SJCRH30 (cell line): ENCODE data around the gene PRKG1. TPM values are rescaled to one million over a fixed set of nuclear protein-coding genes. Genes with fewer than 3 reads are reported as not detected.
"Not testable (repeated sequence)": the region's sequence is repeated elsewhere in the genome, so short reads cannot be mapped to it uniquely, and the experiment has no call there.

ENCODE experiments used
- DNase-seq, 2 experiments: peaks; one replicate each; pipeline ENCODE4 v3.0.0-alpha.2; 2015 to 2020
- H3K27ac ChIP-seq: fragments of 250-450 bp; sonication (Bioruptor Pico); 2 replicates; pipeline ENCODE4 v1.5.1; 2020; ENCODE audit warnings: mild to moderate bottlenecking, moderate library complexity
- H3K27me3 ChIP-seq: fragments of 250-450 bp; sonication (Bioruptor Pico); 2 replicates; pipeline ENCODE4 v1.5.1; 2020; ENCODE audit warnings: mild to moderate bottlenecking, moderate library complexity
- H3K36me3 ChIP-seq: fragments of 250-450 bp; sonication (Bioruptor Pico); 2 replicates; pipeline ENCODE4 v1.5.1; 2020; ENCODE audit warnings: mild to moderate bottlenecking, moderate library complexity
- H3K4me1 ChIP-seq: fragments of 250-450 bp; sonication (Bioruptor Pico); 2 replicates; pipeline ENCODE4 v1.5.1; 2020; ENCODE audit warnings: mild to moderate bottlenecking, moderate library complexity
- H3K4me3 ChIP-seq: fragments of 250-450 bp; sonication (Bioruptor Pico); 2 replicates; pipeline ENCODE4 v1.5.1; 2020; ENCODE audit warnings: mild to moderate bottlenecking, moderate library complexity
- H3K9me3 ChIP-seq: fragments of 250-450 bp; sonication (Bioruptor Pico); replicated peaks from 2 replicates; pipeline ENCODE4 v1.5.1; 2020; ENCODE audit warnings: mild to moderate bottlenecking, moderate library complexity
- total RNA-seq: library from RNA; depleted of rRNA; stranded (reverse); fragments of >200 nt; shearing (Covaris generic); gene quantifications from 2 replicates; pipeline ENCODE4 v1.2.3, GENCODE V29; 2014

The PRKG1 gene
- total RNA-seq, 1 experiment from 2014 or later, result 3.0 TPM

DNA sequence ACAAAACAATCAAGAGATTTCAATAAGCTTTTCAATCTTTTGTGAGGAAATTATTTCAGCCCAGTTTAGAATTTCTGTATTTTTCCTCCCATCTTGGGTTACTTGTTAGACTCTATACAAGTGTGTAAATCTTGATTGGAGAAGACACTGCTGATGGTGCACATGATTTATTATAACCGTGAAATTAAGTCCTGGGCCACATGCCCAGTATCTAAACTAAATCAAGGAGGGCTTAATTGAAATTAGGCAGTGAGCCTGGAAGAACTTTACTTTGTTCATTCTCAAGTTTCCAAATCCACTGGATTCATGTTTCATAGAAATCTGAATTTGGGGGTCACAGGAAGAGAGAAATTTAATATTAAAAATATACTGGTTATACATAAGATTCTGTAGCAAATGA is 580.6 kb downstream of the PRKG1 start:
- DNase-seq, result peak; percentile 13 to 71
- no peak overlapping the region for H3K4me3 ChIP-seq
- peak overlapping the region; percentile 25 for H3K27ac ChIP-seq
- peaks cover 55% of the 10 kb centered on the region for H3K4me1 ChIP-seq
- no peaks in the 10 kb centered on the region for H3K36me3 ChIP-seq
- no peaks in the 10 kb centered on the region for H3K27me3 ChIP-seq
- H3K9me3 ChIP-seq, result no peaks in the 10 kb centered on the region

DNA sequence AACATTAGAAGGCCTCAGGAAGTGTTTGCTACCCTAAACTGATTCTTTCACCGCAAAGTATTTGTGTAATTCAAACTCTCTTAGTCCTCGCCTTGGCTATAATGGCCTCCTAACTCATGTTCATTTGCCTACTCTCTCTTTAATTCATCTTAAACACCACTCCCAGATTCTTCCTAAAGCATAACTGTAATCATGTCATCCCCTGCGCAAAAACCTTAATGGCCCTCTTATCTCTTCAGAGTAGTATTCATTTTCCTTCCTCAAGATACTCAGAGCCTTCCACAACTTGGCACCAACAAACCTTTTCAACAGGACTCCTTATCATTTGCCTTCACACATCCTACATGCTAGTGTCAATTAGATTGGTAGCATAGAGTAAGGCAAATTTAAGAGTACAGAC is 582.2 kb downstream of the PRKG1 start:
- Histone ChIP-seq H3K4me3 (no peak overlapping the region), H3K9me3 (no peaks in the 10 kb centered on the region), H3K27me3 (no peaks in the 10 kb centered on the region), H3K4me1 (peaks cover 60% of the 10 kb centered on the region), H3K36me3 (no peaks in the 10 kb centered on the region), H3K27ac (no peak overlapping the region)
- no peak for DNase-seq

DNA sequence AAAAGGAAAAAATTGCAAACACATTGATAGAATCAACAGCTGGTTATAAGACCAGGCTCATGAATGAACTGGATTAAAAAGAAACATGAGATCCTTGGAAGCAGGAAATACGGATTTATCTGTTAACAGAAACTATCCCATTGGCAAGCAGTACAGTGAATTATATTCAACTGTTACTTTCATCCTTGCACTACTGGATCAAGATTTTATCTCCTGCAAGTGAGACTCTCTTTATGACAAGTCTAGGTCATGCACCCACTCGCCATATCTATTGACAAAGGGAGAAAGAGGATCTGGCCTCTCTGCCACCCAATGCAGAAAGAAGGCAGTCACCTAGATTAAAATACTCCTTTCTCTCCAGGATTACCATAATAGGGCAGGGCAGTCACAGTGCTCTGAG is 583.7 kb downstream of the PRKG1 start:
- no peaks in the 10 kb centered on the region for H3K27me3 ChIP-seq
- H3K4me3 ChIP-seq, result no peak overlapping the region
- H3K4me1 ChIP-seq, result peaks cover 59% of the 10 kb centered on the region
- peak overlapping the region; percentile 76 for H3K27ac ChIP-seq
- no peaks in the 10 kb centered on the region for H3K36me3 ChIP-seq
- peak; percentile 44 to 79 for DNase-seq
- no peaks in the 10 kb centered on the region for H3K9me3 ChIP-seq

DNA sequence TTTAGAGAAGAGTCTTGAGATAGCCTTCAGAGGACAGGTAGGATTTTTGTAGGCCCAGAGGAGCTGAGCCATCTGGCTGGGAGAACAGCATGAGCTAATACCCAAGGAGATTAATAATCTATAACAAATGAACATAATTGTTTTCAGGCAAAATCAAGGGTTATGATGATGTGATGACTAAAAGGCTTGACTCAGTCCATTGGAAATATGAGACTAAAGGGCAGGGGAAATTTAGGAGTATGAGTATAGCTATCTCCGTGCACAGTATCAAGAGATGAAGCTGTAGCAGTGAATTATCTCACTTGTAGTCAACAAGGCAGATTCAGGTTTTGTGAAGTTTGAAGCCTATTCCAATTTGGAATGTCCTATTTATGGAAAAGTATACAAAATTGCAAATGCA is 585.1 kb downstream of the PRKG1 start:
- Histone ChIP-seq H3K4me3 (no peak overlapping the region), H3K27ac (no peak overlapping the region), H3K9me3 (no peaks in the 10 kb centered on the region), H3K4me1 (peaks cover 54% of the 10 kb centered on the region), H3K36me3 (no peaks in the 10 kb centered on the region), H3K27me3 (no peaks in the 10 kb centered on the region)
- no peak for DNase-seq

DNA sequence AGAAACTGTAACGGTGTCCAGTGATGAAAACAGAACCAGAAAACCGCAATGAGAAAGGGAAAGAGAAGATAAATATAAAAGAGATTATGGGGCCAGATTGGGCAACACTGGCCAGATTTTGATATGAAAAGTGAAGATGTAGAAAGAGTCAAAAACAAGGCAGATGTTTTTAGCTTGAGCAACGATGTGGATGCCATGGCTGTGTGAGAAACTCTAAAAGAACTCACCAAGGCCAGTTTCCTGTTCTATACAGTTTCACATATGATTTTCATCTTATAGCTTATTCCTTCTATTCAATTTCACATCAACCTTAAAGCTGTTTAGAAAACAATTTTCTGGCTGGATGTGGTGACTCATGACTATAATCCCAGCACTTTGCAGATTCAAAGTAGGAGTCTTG is 588.8 kb downstream of the PRKG1 start:
- H3K9me3 ChIP-seq, result no peaks in the 10 kb centered on the region
- no peak overlapping the region for H3K4me3 ChIP-seq
- no peaks in the 10 kb centered on the region for H3K36me3 ChIP-seq
- DNase-seq, result no peak
- H3K27ac ChIP-seq, result no peak overlapping the region
- no peaks in the 10 kb centered on the region for H3K27me3 ChIP-seq
- H3K4me1 ChIP-seq, result peaks cover 26% of the 10 kb centered on the region

DNA sequence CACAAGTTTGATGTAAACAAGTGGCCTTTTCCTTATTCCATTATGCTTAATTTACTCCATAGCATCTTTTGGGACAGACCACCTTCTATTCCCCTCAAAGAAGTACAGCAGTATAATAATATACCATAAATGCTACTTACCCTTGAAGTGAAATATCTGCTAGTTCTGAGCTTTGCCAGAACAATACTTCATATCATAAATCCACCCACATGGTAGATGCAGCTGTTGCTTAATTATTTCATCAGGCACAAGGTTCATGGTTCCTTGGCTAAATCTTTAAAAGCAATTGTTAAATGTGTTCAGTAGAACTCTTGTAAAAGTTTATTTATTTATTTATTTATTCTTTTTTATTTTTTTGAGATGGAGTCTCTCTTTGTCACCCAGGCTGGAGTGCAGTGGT is 592.2 kb downstream of the PRKG1 start:
- Histone ChIP-seq H3K4me1 (peaks cover 4% of the 10 kb centered on the region; the same call in 1 of the 2 replicates), H3K27me3 (no peaks in the 10 kb centered on the region), H3K9me3 (no peaks in the 10 kb centered on the region), H3K27ac (no peak overlapping the region), H3K36me3 (no peaks in the 10 kb centered on the region), H3K4me3 (no peak overlapping the region)
- DNase-seq, result no peak

DNA sequence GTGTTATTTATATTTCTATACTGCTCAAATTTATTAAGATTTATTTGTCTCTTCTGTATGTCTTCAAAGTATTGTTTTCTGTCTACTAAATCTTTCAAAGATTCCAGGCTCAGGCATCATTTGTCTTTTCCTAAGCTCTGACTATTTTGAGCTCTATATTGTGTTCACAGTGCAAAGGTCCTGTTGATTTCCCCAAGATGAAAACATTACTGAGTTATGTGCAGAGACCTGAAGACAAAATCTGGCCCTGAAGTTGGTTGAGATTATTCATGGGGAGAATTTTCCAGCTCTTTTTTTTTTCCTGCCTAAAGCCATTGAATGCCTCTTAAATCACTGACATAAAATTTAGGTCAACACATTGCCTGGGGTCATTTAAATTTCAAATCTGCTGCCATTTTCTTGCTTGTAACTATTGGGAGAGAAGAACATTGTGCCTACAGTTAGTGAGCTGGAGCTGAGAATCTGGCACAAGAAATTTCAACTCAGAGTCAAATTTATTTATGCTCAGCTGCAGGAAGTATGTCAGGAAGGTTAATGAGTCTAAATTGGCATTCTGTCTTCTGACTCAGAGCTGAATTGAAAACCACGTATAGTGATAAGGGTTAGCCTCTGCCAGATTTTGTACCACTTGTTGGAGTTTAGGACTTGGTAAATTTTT is 593.5 kb downstream of the PRKG1 start:
- peaks cover 4% of the 10 kb centered on the region; the same call in 1 of the 2 replicates for H3K4me1 ChIP-seq
- no peaks in the 10 kb centered on the region for H3K27me3 ChIP-seq
- no peaks in the 10 kb centered on the region for H3K36me3 ChIP-seq
- DNase-seq, result no peak
- no peak overlapping the region for H3K27ac ChIP-seq
- no peak overlapping the region for H3K4me3 ChIP-seq
- no peaks in the 10 kb centered on the region for H3K9me3 ChIP-seq

DNA sequence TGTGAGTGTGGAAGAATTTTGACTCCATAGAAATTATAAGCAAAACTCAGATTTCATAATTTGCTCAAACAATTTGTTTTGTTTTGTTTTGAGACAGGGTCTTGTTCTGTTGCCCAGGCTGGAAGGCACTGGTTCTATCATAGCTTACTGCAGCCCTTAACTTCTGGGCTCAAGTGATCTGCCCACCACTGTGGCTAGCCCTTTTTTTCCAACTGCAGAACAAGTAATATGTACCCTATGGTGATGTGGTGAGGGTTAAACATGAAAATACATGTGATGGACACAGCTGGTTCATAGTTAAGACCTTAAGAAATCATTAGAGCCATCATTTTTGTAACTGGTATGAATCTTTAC is 594.0 kb downstream of the PRKG1 start:
- no peak overlapping the region for H3K27ac ChIP-seq
- no peaks in the 10 kb centered on the region for H3K27me3 ChIP-seq
- H3K9me3 ChIP-seq, result no peaks in the 10 kb centered on the region
- peaks cover 4% of the 10 kb centered on the region; the same call in 1 of the 2 replicates for H3K4me1 ChIP-seq
- no peaks in the 10 kb centered on the region for H3K36me3 ChIP-seq
- no peak overlapping the region for H3K4me3 ChIP-seq
- DNase-seq, result no peak

DNA sequence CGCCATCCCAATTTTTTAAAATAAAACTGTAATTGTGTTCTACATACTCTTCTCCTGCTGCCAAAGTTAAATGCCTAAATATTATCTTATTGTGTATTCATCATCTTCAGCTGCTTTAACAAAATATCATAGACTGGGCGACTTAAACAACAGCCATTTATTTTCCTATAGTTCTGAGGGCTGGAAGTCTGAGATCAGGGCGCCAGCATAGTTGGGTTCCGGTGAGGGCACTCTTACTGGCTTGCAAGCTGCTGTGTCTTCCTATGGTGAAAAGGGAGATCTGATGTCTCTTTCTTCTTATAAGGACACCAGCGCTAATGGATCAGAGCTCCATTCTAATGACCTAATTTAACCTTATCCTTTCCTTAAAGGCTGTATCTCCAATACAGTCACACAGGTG is 594.8 kb downstream of the PRKG1 start:
- no peak for DNase-seq
- Histone ChIP-seq H3K27me3 (no peaks in the 10 kb centered on the region), H3K9me3 (no peaks in the 10 kb centered on the region), H3K4me1 (peaks cover 4% of the 10 kb centered on the region; the same call in 1 of the 2 replicates), H3K36me3 (no peaks in the 10 kb centered on the region), H3K27ac (no peak overlapping the region), H3K4me3 (no peak overlapping the region)

DNA sequence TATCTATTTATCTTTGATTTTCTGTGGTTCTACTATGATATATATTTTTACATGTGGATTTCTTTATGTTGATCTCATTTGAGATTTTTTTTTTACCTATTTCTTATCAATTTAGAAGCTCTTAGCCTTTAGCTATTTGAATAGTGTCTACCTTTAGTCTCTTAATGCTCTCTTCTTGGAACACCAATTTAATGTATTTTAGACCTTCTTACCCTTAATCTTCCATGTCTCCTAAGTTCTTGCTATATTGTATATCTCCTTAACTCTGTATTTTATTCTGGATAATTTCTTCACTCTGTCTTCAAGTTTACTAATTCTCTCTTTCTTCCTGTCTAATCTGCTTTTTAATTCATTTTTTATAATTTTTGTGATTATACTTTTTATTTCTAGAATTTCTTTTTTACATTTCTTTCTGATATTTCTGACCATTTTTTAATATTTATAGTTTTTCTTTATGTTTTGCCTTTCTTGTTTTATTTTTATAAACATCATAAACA is 597.8 kb downstream of the PRKG1 start:
- DNase-seq, result no peak

DNA sequence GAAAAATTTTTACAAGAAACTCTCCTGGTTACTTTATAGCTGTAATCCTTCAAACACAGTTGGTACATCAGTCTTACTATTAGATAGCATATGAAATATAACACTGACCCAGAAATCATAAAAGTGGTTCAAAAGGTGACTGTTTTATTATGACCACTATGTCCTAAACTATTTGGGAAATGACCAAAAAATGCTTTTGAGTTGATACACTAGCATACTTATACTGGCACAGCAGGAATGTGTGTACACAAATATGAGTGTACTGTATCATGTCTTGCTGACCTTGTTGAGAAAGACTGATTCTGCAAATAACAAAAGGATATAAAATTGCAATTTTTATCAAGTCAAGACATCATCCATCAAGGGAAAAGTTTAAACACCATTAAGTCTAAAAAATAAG is 600.8 kb downstream of the PRKG1 start:
- no peaks in the 10 kb centered on the region for H3K36me3 ChIP-seq
- H3K27ac ChIP-seq, result no peak overlapping the region
- no peaks in the 10 kb centered on the region for H3K27me3 ChIP-seq
- H3K4me3 ChIP-seq, result no peak overlapping the region
- no peaks in the 10 kb centered on the region for H3K9me3 ChIP-seq
- H3K4me1 ChIP-seq, result no peaks in the 10 kb centered on the region
- DNase-seq, result no peak

More for the DNA sequence above, 597.8 kb downstream of the PRKG1 start:
- H3K4me3 ChIP-seq, result no peak overlapping the region
- peaks cover 4% of the 10 kb centered on the region; the same call in 1 of the 2 replicates for H3K4me1 ChIP-seq
- H3K27me3 ChIP-seq, result no peaks in the 10 kb centered on the region
- H3K9me3 ChIP-seq, result no peaks in the 10 kb centered on the region
- H3K27ac ChIP-seq, result no peak overlapping the region
- no peaks in the 10 kb centered on the region for H3K36me3 ChIP-seq

DNA sequence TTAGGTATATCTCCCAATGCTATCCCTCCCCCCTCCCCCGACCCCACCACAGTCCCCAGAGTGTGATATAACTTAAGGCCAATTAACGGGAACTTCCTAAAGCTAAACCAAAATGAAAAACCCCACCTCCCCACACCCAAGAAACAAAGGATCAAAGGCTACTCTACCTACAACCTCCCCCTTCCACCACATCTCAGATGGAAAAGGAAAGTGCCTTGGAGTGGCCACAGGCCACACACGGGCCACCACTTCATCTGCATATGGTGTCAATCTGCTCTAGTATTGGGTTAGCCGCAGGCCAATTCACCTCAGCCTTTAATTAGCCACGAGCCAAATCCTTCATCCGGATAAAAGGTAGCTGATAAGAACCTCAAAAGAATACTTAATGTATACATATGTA is 605.6 kb downstream of the PRKG1 start:
- DNase-seq, result no peak
- no peaks in the 10 kb centered on the region for H3K36me3 ChIP-seq
- H3K4me3 ChIP-seq, result no peak overlapping the region
- no peak overlapping the region for H3K27ac ChIP-seq
- H3K9me3 ChIP-seq, result no peaks in the 10 kb centered on the region
- no peaks in the 10 kb centered on the region for H3K4me1 ChIP-seq
- no peaks in the 10 kb centered on the region for H3K27me3 ChIP-seq

DNA sequence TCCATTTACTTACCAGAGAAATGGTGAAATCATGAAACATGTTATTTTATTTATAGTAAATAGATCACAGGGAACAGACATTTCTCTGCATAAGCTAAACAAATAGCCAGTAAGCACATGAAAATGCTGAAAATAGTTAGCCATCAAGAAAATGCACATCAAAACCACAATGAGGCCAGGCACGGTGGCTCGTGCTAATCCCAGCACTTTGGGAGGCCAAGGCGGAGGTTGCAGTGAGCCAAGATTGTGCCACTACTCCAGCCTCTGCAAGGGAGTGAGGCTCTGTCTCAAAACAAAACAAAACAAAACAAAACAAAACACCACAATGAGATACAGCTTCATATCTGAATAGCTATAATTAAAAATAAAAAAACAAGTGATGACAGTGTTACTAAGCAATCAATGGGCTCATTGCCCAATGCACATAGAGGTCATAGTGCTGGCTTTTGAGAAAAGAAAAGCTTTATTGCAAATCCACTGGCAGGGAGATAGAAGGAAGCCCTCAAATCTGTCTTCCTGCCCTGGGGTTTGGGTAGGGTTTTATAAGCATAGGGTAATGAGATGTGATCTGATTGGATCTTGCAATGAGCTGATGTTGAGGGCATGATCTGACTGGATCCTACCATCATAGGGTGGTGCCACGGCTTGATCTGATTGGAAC is 608.9 kb downstream of the PRKG1 start:
- Histone ChIP-seq H3K36me3 (no peaks in the 10 kb centered on the region), H3K4me3 (no peak overlapping the region), H3K4me1 (no peaks in the 10 kb centered on the region), H3K9me3 (no peaks in the 10 kb centered on the region), H3K27me3 (no peaks in the 10 kb centered on the region), H3K27ac (no peak overlapping the region)
- no peak for DNase-seq

DNA sequence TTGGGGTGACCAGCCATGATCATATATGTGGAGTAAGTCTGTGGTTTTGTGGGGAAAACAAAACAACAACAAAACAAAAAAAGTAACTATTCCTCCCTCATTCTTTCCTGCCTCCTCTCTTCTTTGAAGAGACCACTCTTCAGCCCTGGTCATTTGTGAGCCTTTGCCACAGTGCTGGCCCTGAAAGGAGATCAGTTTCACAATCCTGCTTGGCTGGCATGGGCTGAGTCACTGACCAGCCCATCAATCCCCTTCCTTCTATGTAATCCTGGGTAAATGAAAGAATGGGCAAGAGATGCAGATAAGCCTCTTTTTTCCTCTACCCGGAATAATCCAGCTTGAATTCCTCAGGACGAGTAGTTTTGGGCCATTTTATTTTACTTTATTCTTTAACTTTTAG is 611.5 kb downstream of the PRKG1 start:
- H3K27me3 ChIP-seq, result no peaks in the 10 kb centered on the region
- no peaks in the 10 kb centered on the region for H3K9me3 ChIP-seq
- H3K27ac ChIP-seq, result no peak overlapping the region
- no peak overlapping the region for H3K4me3 ChIP-seq
- no peaks in the 10 kb centered on the region for H3K36me3 ChIP-seq
- no peak for DNase-seq
- no peaks in the 10 kb centered on the region for H3K4me1 ChIP-seq

DNA sequence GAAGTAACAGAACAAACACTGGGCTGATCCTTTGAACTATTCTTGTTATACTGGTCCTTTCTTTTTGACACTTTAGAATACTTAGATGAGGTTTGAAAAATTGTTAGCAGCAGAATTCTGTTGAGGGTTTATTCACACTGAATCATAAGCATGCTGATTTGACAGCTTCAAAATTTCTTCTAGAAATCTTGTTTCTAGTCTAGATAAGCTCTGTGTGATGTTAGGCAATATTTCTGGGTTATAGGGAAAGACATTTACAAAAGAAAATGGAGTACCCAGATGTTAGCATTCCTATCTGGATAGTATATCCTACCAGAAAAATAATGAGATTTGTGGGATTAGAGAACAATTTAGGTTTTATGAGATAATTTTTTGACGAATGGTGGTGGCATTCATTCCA is 613.0 kb downstream of the PRKG1 start:
- Histone ChIP-seq H3K4me1 (no peaks in the 10 kb centered on the region), H3K9me3 (no peaks in the 10 kb centered on the region), H3K27me3 (no peaks in the 10 kb centered on the region), H3K27ac (no peak overlapping the region), H3K4me3 (no peak overlapping the region), H3K36me3 (no peaks in the 10 kb centered on the region)
- DNase-seq, result no peak

DNA sequence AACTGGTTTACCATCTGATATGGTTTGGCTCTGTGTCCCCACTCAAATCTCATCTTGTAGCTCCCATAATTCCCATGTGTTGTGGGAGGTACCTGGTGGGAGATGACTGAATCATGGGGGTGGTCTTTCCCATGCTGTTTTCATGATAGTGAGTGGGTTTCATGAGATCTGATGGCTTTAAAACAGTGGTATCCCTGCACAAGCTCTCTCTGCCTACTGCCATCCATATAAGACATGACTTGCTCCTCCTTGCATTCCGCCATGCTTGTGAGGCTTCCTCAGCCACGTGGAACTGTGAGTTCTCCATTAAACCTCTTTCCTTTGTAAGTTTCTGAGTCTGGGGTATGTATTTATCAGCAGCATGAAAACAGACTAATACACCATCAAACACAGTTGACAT is 614.5 kb downstream of the PRKG1 start:
- not testable (repeated sequence) for H3K4me1 ChIP-seq, DNase-seq, H3K4me3 ChIP-seq, H3K36me3 ChIP-seq, H3K27me3 ChIP-seq, H3K9me3 ChIP-seq, H3K27ac ChIP-seq
